PFSK-1 (cell line): ENCODE measurements around the gene ABI3BP.

ENCODE experiments used
- FOXP2 ChIP-seq: optimal IDR thresholded peaks from 2 replicates; pipeline ENCODE3; 2011; ENCODE audit warnings: borderline replicate concordance, control low read depth, inconsistent platforms; ENCODE audit not compliant: insufficient read depth; ENCODE audit errors: extremely low read length, extremely low read depth
- POLR2AphosphoS5 ChIP-seq: IDR thresholded peaks from 2 replicates; pipeline ENCODE4 v1.6.1; 2012; ENCODE audit warnings: low read depth, mild to moderate bottlenecking, control low read depth, low read length, moderate library complexity
- REST ChIP-seq, 2 experiments: IDR thresholded peaks; 2 replicates each; pipeline versions ENCODE4 v1.6.1 to v1.8.0; 2011 to 2012; ENCODE audit warnings: low read depth in 2 of 2, low read length in 2 of 2, control low read depth in 1 of 2, inconsistent platforms in 1 of 2, mild to moderate bottlenecking in 1 of 2, moderate library complexity in 1 of 2; ENCODE audit not compliant: insufficient read depth in 1 of 2
- SIN3A ChIP-seq: IDR thresholded peaks from 2 replicates; pipeline ENCODE4 v1.6.1; 2012; ENCODE audit warnings: mild to moderate bottlenecking, low read length, moderate library complexity, borderline replicate concordance; ENCODE audit not compliant: insufficient read depth
- TAF1 ChIP-seq: IDR thresholded peaks from 2 replicates; pipeline ENCODE4 v1.6.1; 2012; ENCODE audit warnings: low read length, control low read depth, borderline replicate concordance; ENCODE audit not compliant: insufficient read depth

The ABI3BP gene

GRCh38 chr3:100756441-100756840 is 236.8 kb downstream of the ABI3BP start:
- TF ChIP-seq POLR2AphosphoS5 (no peak), TAF1 (no peak), SIN3A (no peak), REST (IDR thresholded peaks at IDR 0.05; ENCODE audit: insufficient read depth in 1 of 2, low read depth in 2 of 2, low read length in 2 of 2) (no peak)

- TF ChIP-seq POLR2AphosphoS5 (no peak), FOXP2 (no peak), TAF1 (no peak), SIN3A (no peak)
These were observed 238.5 kb downstream of the ABI3BP start for GRCh38 chr3:100754563-100755334.

- TF ChIP-seq FOXP2 (no peak), TAF1 (no peak), POLR2AphosphoS5 (no peak), SIN3A (no peak), REST (IDR thresholded peaks at IDR 0.05; ENCODE audit: insufficient read depth in 1 of 2, low read depth in 2 of 2, low read length in 2 of 2) (no peak)
These were observed 239.4 kb downstream of the ABI3BP start for GRCh38 chr3:100753846-100754245.

GRCh38 chr3:100748967-100749366 is 244.3 kb downstream of the ABI3BP start:
- no peak for TF ChIP-seq POLR2AphosphoS5
- TF ChIP-seq FOXP2: no peak

GRCh38 chr3:100748220-100748619 is 245.0 kb downstream of the ABI3BP start:
- no peak for TF ChIP-seq POLR2AphosphoS5
- no peak for TF ChIP-seq FOXP2

GRCh38 chr3:100746092-100746491 is 247.1 kb downstream of the ABI3BP start:
- no peak for TF ChIP-seq REST (IDR thresholded peaks at IDR 0.05; ENCODE audit: insufficient read depth in 1 of 2, low read depth in 2 of 2, low read length in 2 of 2)
- no peak for TF ChIP-seq FOXP2
- no peak for TF ChIP-seq POLR2AphosphoS5
- TF ChIP-seq TAF1: no peak
- no peak for TF ChIP-seq SIN3A

GRCh38 chr3:100745617-100746016 is 247.6 kb downstream of the ABI3BP start:
- TF ChIP-seq POLR2AphosphoS5 (no peak), REST (IDR thresholded peaks at IDR 0.05; ENCODE audit: insufficient read depth in 1 of 2, low read depth in 2 of 2, low read length in 2 of 2) (no peak), SIN3A (no peak), FOXP2 (no peak), TAF1 (no peak)
